Mesodermal cell (in vitro differentiated cells): ENCODE results near the gene SLC25A44.
"Not testable (repeated sequence)": the region's sequence is repeated elsewhere in the genome, so short reads cannot be mapped to it uniquely, and the experiment has no call there.

ENCODE experiments used
- H3K27ac ChIP-seq: 2 replicates; pipeline ENCODE4 v1.7.0; 2013; ENCODE audit warnings: mild to moderate bottlenecking, low read depth, low read length, moderate library complexity; ENCODE audit not compliant: severe bottlenecking
- H3K36me3 ChIP-seq: 2 replicates; pipeline ENCODE4 v1.7.1; 2013; ENCODE audit warnings: mild to moderate bottlenecking, low read length, moderate library complexity; ENCODE audit not compliant: control insufficient read depth, insufficient read depth
- H3K4me1 ChIP-seq: one replicate; pipeline ENCODE4 v1.7.1; 2013; ENCODE audit warnings: mild to moderate bottlenecking, low read length; ENCODE audit not compliant: insufficient read depth, control insufficient read depth, poor library complexity, severe bottlenecking
- H3K4me3 ChIP-seq: 2 replicates; pipeline ENCODE4 v1.7.0; 2013; ENCODE audit warnings: low read length, control low read depth, mild to moderate bottlenecking; ENCODE audit not compliant: insufficient read depth, poor library complexity, severe bottlenecking; ENCODE audit errors: extremely low read depth
- H3K9me3 ChIP-seq: 2 replicates; pipeline ENCODE4 v1.7.1; 2013; ENCODE audit warnings: mild to moderate bottlenecking, low read length, moderate library complexity; ENCODE audit not compliant: control insufficient read depth
- WGBS, 2 experiments: methylation state at CpG; one replicate each; pipeline ENCODE4 v1.1.5; 2013; ENCODE audit warnings: missing lambda C conversion rate in 2 of 2; ENCODE audit not compliant: insufficient coverage in 2 of 2; 5-methylcytosine and 5-hydroxymethylcytosine counted together

Gene SLC25A44

GRCh38 chr1:156164125-156164831 is 29.6 kb upstream of the SLC25A44 start:
- H3K36me3 ChIP-seq, result no peaks in the 10 kb centered on the region
- H3K4me1 ChIP-seq, result peaks cover 7% of the 10 kb centered on the region
- WGBS, 2 experiments, result 100% methylated on average over 4 of the region's 6 CpGs; no CpG with 5 or more reads in 1 of the 2 experiments
- H3K4me3 ChIP-seq, result no peak overlapping the region
- no peak overlapping the region for H3K27ac ChIP-seq
- no peaks in the 10 kb centered on the region for H3K9me3 ChIP-seq

- Histone ChIP-seq H3K27ac (no peak overlapping the region), H3K36me3 (no peaks in the 10 kb centered on the region), H3K4me3 (no peak overlapping the region), H3K4me1 (peaks cover 4% of the 10 kb centered on the region), H3K9me3 (no peaks in the 10 kb centered on the region)
- WGBS, 2 experiments, result 98 to 100% methylated on average over 2 of the region's 2 CpGs
Measured at GRCh38 chr1:156165083-156165482, 28.8 kb upstream of the SLC25A44 start.

GRCh38 chr1:156167536-156167935 is 26.4 kb upstream of the SLC25A44 start:
- Histone ChIP-seq H3K4me3 (no peak overlapping the region), H3K27ac (no peak overlapping the region), H3K9me3 (no peaks in the 10 kb centered on the region), H3K4me1 (peaks cover 4% of the 10 kb centered on the region), H3K36me3 (no peaks in the 10 kb centered on the region)
- 77 to 96% methylated on average over 3 to 4 of the region's 5 CpGs for WGBS, 2 experiments

GRCh38 chr1:156172696-156173470 is 21.0 kb upstream of the SLC25A44 start:
- Histone ChIP-seq H3K27ac (no peak overlapping the region), H3K4me1 (no peaks in the 10 kb centered on the region), H3K36me3 (no peaks in the 10 kb centered on the region), H3K9me3 (no peaks in the 10 kb centered on the region), H3K4me3 (no peak overlapping the region)
- WGBS, 2 experiments, result 85 to 92% methylated on average over 5 to 7 of the region's 9 CpGs

- H3K4me3 ChIP-seq, result no peak overlapping the region
- peaks cover 3% of the 10 kb centered on the region for H3K4me1 ChIP-seq
- H3K9me3 ChIP-seq, result no peaks in the 10 kb centered on the region
- H3K36me3 ChIP-seq, result no peaks in the 10 kb centered on the region
- H3K27ac ChIP-seq, result no peak overlapping the region
- WGBS, 2 experiments, result 89 to 90% methylated on average over 11 of the region's 12 CpGs
Measured at GRCh38 chr1:156176610-156177210, 17.2 kb upstream of the SLC25A44 start.

- Histone ChIP-seq H3K36me3 (no peaks in the 10 kb centered on the region), H3K9me3 (no peaks in the 10 kb centered on the region), H3K27ac (no peak overlapping the region), H3K4me1 (peaks cover 3% of the 10 kb centered on the region), H3K4me3 (no peak overlapping the region)
- 84 to 95% methylated on average over 5 to 7 of the region's 7 CpGs for WGBS, 2 experiments
Measured at GRCh38 chr1:156177919-156178654, 15.8 kb upstream of the SLC25A44 start.

- 100% methylated on average over 1 of the region's 3 CpGs for WGBS, 2 experiments
- H3K27ac ChIP-seq, result no peak overlapping the region
- peaks cover under 1% of the 10 kb centered on the region for H3K9me3 ChIP-seq
- peaks cover 3% of the 10 kb centered on the region for H3K4me1 ChIP-seq
- H3K4me3 ChIP-seq, result no peak overlapping the region
- no peaks in the 10 kb centered on the region for H3K36me3 ChIP-seq
Measured at GRCh38 chr1:156180471-156180870, 13.4 kb upstream of the SLC25A44 start.

GRCh38 chr1:156181391-156181924 is 12.4 kb upstream of the SLC25A44 start:
- H3K4me1 ChIP-seq, H3K4me3 ChIP-seq, H3K9me3 ChIP-seq, H3K36me3 ChIP-seq: not testable (repeated sequence)
- WGBS, 2 experiments, result no CpG with 5 or more reads among the region's 8 CpGs
- peak overlapping the region; percentile 36 for H3K27ac ChIP-seq

GRCh38 chr1:156182010-156182779 is 11.7 kb upstream of the SLC25A44 start:
- H3K4me3 ChIP-seq, H3K27ac ChIP-seq, H3K4me1 ChIP-seq, H3K36me3 ChIP-seq: not testable (repeated sequence)
- peaks cover 17% of the 10 kb centered on the region for H3K9me3 ChIP-seq
- WGBS, 2 experiments, result 45 to 64% methylated on average over 3 of the region's 12 CpGs
